Mesendoderm (in vitro differentiated cells): Measurements from ENCODE around the gene RGS9BP.
"Not testable (repeated sequence)": the region's sequence is repeated elsewhere in the genome, so short reads cannot be mapped to it uniquely, and the experiment has no call there.

Source experiments
- DNase-seq: peaks from one replicate; pipeline ENCODE4 v3.0.0; 2013
- H2AK5ac ChIP-seq: 2 replicates; pipeline ENCODE4 v1.6.1; 2013; ENCODE audit warnings: low read length, inconsistent platforms
- H2BK120ac ChIP-seq: 2 replicates; pipeline ENCODE4 v1.6.1; 2013; ENCODE audit warnings: low read depth, mild to moderate bottlenecking, low read length, moderate library complexity, mixed read lengths
- H2BK15ac ChIP-seq: replicated peaks from 2 replicates; pipeline ENCODE4 v1.6.1; 2013; ENCODE audit warnings: low read depth, mild to moderate bottlenecking, moderate library complexity
- H2BK5ac ChIP-seq: 2 replicates; pipeline ENCODE4 v1.6.1; 2013; ENCODE audit warnings: low read length, inconsistent platforms
- H3K18ac ChIP-seq: 2 replicates; pipeline ENCODE4 v1.6.1; 2013; ENCODE audit warnings: mild to moderate bottlenecking, low read length, mixed read lengths
- H3K23ac ChIP-seq: one replicate; pipeline ENCODE4 v1.6.1; 2013; ENCODE audit warnings: low read length
- H3K27ac ChIP-seq: 2 replicates; pipeline ENCODE4 v1.5.1; 2013; ENCODE audit warnings: low read depth, mild to moderate bottlenecking, inconsistent platforms, low read length, moderate library complexity
- H3K27me3 ChIP-seq: 2 replicates; pipeline ENCODE4 v1.6.1; 2013; ENCODE audit warnings: low read length, control low read depth, mild to moderate bottlenecking, inconsistent platforms; ENCODE audit not compliant: insufficient read depth, poor library complexity
- H3K36me3 ChIP-seq: 2 replicates; pipeline ENCODE4 v1.6.1; 2013; ENCODE audit warnings: low read length, inconsistent platforms; ENCODE audit not compliant: control insufficient read depth, insufficient read depth
- H3K4ac ChIP-seq: one replicate; pipeline ENCODE4 v1.6.1; 2013; ENCODE audit warnings: low read depth, mild to moderate bottlenecking, low read length, moderate library complexity
- H3K4me1 ChIP-seq: 2 replicates; pipeline ENCODE4 v1.6.1; 2013; ENCODE audit warnings: low read depth, low read length, inconsistent platforms; ENCODE audit not compliant: control insufficient read depth
- H3K4me2 ChIP-seq: 2 replicates; pipeline ENCODE4 v1.6.1; 2013; ENCODE audit warnings: low read length
- H3K4me3 ChIP-seq: 2 replicates; pipeline ENCODE4 v1.5.1; 2013; ENCODE audit warnings: mild to moderate bottlenecking, low read length
- H3K56ac ChIP-seq: one replicate; pipeline ENCODE4 v1.6.1; 2013; ENCODE audit warnings: low read length
- H3K79me1 ChIP-seq: 2 replicates; pipeline ENCODE4 v1.6.1; 2013; ENCODE audit warnings: low read length, inconsistent platforms
- H3K79me2 ChIP-seq: 2 replicates; pipeline ENCODE4 v1.6.1; 2013; ENCODE audit warnings: mild to moderate bottlenecking, low read length; ENCODE audit not compliant: control insufficient read depth, insufficient read depth
- H3K9ac ChIP-seq: 2 replicates; pipeline ENCODE4 v1.6.1; 2013; ENCODE audit warnings: low read length, inconsistent platforms
- H4K5ac ChIP-seq: one replicate; pipeline ENCODE4 v1.6.1; 2013; ENCODE audit warnings: low read length
- H4K8ac ChIP-seq: one replicate; pipeline ENCODE4 v1.6.1; 2013; ENCODE audit warnings: low read depth, mild to moderate bottlenecking, control low read depth, low read length, moderate library complexity
- whole genome bisulfite sequencing: extraction: QIAGEN DNeasy Blood & Tissue Kit; methylation state at CpG from one replicate; pipeline ENCODE4 v1.1.7; 2013; ENCODE audit warnings: low lambda C conversion rate, missing lambda C conversion rate; ENCODE audit not compliant: insufficient coverage; ENCODE audit errors: extremely low coverage; 5-methylcytosine and 5-hydroxymethylcytosine counted together

The RGS9BP gene

GRCh38 chr19:32694316-32694715 is 18.7 kb downstream of the RGS9BP start:
- WGBS: no CpG with 5 or more reads among the region's 2 CpGs
- H3K4ac ChIP-seq, H4K5ac ChIP-seq, H2AK5ac ChIP-seq, H2BK5ac ChIP-seq, H3K4me1 ChIP-seq, H3K79me2 ChIP-seq, H3K9ac ChIP-seq, H3K23ac ChIP-seq, H3K36me3 ChIP-seq, H2BK120ac ChIP-seq, H3K4me2 ChIP-seq, H3K4me3 ChIP-seq, H3K27me3 ChIP-seq, H3K27ac ChIP-seq, H2BK15ac ChIP-seq, DNase-seq, H4K8ac ChIP-seq, H3K79me1 ChIP-seq, H3K56ac ChIP-seq, H3K18ac ChIP-seq: not testable (repeated sequence)

GRCh38 chr19:32694851-32695250 is 19.2 kb downstream of the RGS9BP start:
- H3K27ac ChIP-seq, H3K56ac ChIP-seq, H2BK120ac ChIP-seq, DNase-seq, H3K79me2 ChIP-seq, H3K27me3 ChIP-seq, H2AK5ac ChIP-seq, H3K9ac ChIP-seq, H4K8ac ChIP-seq, H3K4me1 ChIP-seq, H3K18ac ChIP-seq, H3K4me3 ChIP-seq, H3K23ac ChIP-seq, H2BK5ac ChIP-seq, H4K5ac ChIP-seq, H3K4me2 ChIP-seq, H3K4ac ChIP-seq, H3K79me1 ChIP-seq, H2BK15ac ChIP-seq, H3K36me3 ChIP-seq: not testable (repeated sequence)
- no CpG with 5 or more reads among the region's 2 CpGs for WGBS

- H2BK5ac ChIP-seq, DNase-seq, H2BK120ac ChIP-seq, H3K9ac ChIP-seq, H3K36me3 ChIP-seq, H3K4me3 ChIP-seq, H4K8ac ChIP-seq, H3K4me2 ChIP-seq, H3K27ac ChIP-seq, H3K27me3 ChIP-seq, H2BK15ac ChIP-seq, H3K79me1 ChIP-seq, H3K4ac ChIP-seq, H4K5ac ChIP-seq, H3K4me1 ChIP-seq, H2AK5ac ChIP-seq, H3K23ac ChIP-seq, H3K18ac ChIP-seq, H3K56ac ChIP-seq, H3K79me2 ChIP-seq: not testable (repeated sequence)
- WGBS: no CpG with 5 or more reads among the region's 6 CpGs
These were observed 19.9 kb downstream of the RGS9BP start for GRCh38 chr19:32695506-32695905.

- H3K4me3 ChIP-seq, H2AK5ac ChIP-seq, H3K9ac ChIP-seq, H3K4ac ChIP-seq, H3K79me2 ChIP-seq, H4K8ac ChIP-seq, H3K18ac ChIP-seq, H3K36me3 ChIP-seq, H3K79me1 ChIP-seq, H3K23ac ChIP-seq, H2BK15ac ChIP-seq, H2BK120ac ChIP-seq, H3K27me3 ChIP-seq, H2BK5ac ChIP-seq, H3K56ac ChIP-seq, DNase-seq, H3K4me2 ChIP-seq, H3K27ac ChIP-seq, H4K5ac ChIP-seq, H3K4me1 ChIP-seq: not testable (repeated sequence)
- no CpG with 5 or more reads among the region's 3 CpGs for WGBS
These were observed 21.1 kb downstream of the RGS9BP start for GRCh38 chr19:32696771-32697170.

- H3K4me3 ChIP-seq, H2BK15ac ChIP-seq, H3K18ac ChIP-seq, H2BK5ac ChIP-seq, H2AK5ac ChIP-seq, H3K4me1 ChIP-seq, H2BK120ac ChIP-seq, H3K79me1 ChIP-seq, H3K79me2 ChIP-seq, H3K9ac ChIP-seq, H3K36me3 ChIP-seq, H3K4me2 ChIP-seq, H4K5ac ChIP-seq, H3K56ac ChIP-seq, DNase-seq, H3K4ac ChIP-seq, H3K23ac ChIP-seq, H3K27ac ChIP-seq, H4K8ac ChIP-seq, H3K27me3 ChIP-seq: not testable (repeated sequence)
- no CpG with 5 or more reads among the region's 7 CpGs for WGBS
These were observed 24.5 kb downstream of the RGS9BP start for GRCh38 chr19:32700129-32700528.

GRCh38 chr19:32702010-32702409 is 26.4 kb downstream of the RGS9BP start:
- H3K27ac ChIP-seq: no peak overlapping the region
- no CpG with 5 or more reads among the region's 5 CpGs for WGBS
- no peak overlapping the region for H2BK5ac ChIP-seq

More at GRCh38 chr19:32702010-32702409, 26.4 kb downstream of the RGS9BP start:
- Histone ChIP-seq H3K18ac (no peak overlapping the region), H3K27me3 (no peaks in the 10 kb centered on the region), H3K4ac (no peak overlapping the region), H2BK15ac (no peak overlapping the region), H3K79me1 (no peaks in the 10 kb centered on the region), H3K36me3 (no peaks in the 10 kb centered on the region), H3K4me2 (no peak overlapping the region), H3K56ac (no peak overlapping the region), H2AK5ac (no peak overlapping the region), H2BK120ac (no peak overlapping the region), H3K9ac (no peak overlapping the region), H3K4me1 (no peaks in the 10 kb centered on the region), H4K5ac (no peak overlapping the region), H4K8ac (no peak overlapping the region), H3K4me3 (no peak overlapping the region), H3K79me2 (no peaks in the 10 kb centered on the region), H3K23ac (no peak overlapping the region)
- peak; percentile 37 for DNase-seq
